HEK293 (cell line): ENCODE results near the gene RHOV.

ENCODE experiments used
- CTCF ChIA-PET: fragments of 350-600 bp; formaldehyde crosslinking; extraction: SDS; loops from one replicate; lab custom pipeline; 2021; ENCODE audit warnings: antibody characterized with exemption; lab: Yijun Ruan, JAX
- POLR2A ChIA-PET: fragments of 300-600 bp; formaldehyde crosslinking; extraction: SDS; loops from one replicate; lab custom pipeline; 2020; ENCODE audit warnings: antibody characterized with exemption, inconsistent platforms; lab: Yijun Ruan, JAX
- H3K27ac ChIP-seq: fragments of 200-500 bp; sonication (Bioruptor generic); 2 replicates; pipeline ENCODE4 v1.5.1; 2014; ENCODE audit warnings: low read depth, low read length, control low read depth, inconsistent platforms; ENCODE audit errors: extremely low read depth
- H3K36me3 ChIP-seq, 2 experiments: fragments of 200-500 bp in 1 of 2; sonication (Bioruptor generic) in 1 of 2; 1 replicate in 1 of 2; 2 replicates in 1 of 2; pipeline ENCODE4 v1.5.1; 2014 to 2017; ENCODE audit warnings: inconsistent platforms in 2 of 2, low read length in 2 of 2; ENCODE audit not compliant: control insufficient read depth in 2 of 2, insufficient read depth in 1 of 2
- H3K4me1 ChIP-seq: fragments of 200-500 bp; sonication (Bioruptor generic); 2 replicates; pipeline ENCODE4 v1.5.1; 2014; ENCODE audit warnings: mild to moderate bottlenecking, low read length, inconsistent platforms; ENCODE audit not compliant: control insufficient read depth, insufficient read depth
- H3K4me3 ChIP-seq: 2 replicates; pipeline ENCODE4 v1.5.1; 2011; ENCODE audit warnings: low read depth, mild to moderate bottlenecking, control low read depth, low read length, moderate library complexity
- H3K9me3 ChIP-seq: fragments of 200-500 bp; sonication (Bioruptor generic); 2 replicates; pipeline ENCODE4 v1.5.1; 2014; ENCODE audit warnings: low read depth, low read length, inconsistent platforms; ENCODE audit not compliant: control insufficient read depth, insufficient read depth
- BCL6B ChIP-seq: fragments of 450-650 bp; formaldehyde crosslinking; IDR thresholded peaks from 2 replicates; pipeline ENCODE4 v1.5.1; 2017; ENCODE audit warnings: missing biosample characterization, missing genetic modification characterization
- GLI4 ChIP-seq: fragments of 450-650 bp; formaldehyde crosslinking; IDR thresholded peaks from 2 replicates; pipeline ENCODE4 v1.5.1; 2016; ENCODE audit warnings: missing biosample characterization, missing genetic modification characterization
- IKZF3 ChIP-seq: fragments of 450-650 bp; IDR thresholded peaks from 2 replicates; pipeline ENCODE4 v1.5.0; 2018; ENCODE audit warnings: missing biosample characterization, mild to moderate bottlenecking, missing genetic modification characterization, moderate library complexity
- KLF7 ChIP-seq: fragments of 450-650 bp; formaldehyde crosslinking; IDR thresholded peaks from 2 replicates; pipeline ENCODE4 v1.5.1; 2016; ENCODE audit warnings: missing biosample characterization, missing genetic modification characterization, borderline replicate concordance
- KLF9 ChIP-seq: fragments of 450-650 bp; formaldehyde crosslinking; IDR thresholded peaks from 2 replicates; pipeline ENCODE4 v1.5.1; 2016; ENCODE audit warnings: missing biosample characterization, missing genetic modification characterization, low read depth
- MZF1 ChIP-seq: fragments of 450-650 bp; formaldehyde crosslinking; IDR thresholded peaks from 2 replicates; pipeline ENCODE4 v1.5.1; 2017; ENCODE audit warnings: missing biosample characterization, missing genetic modification characterization, borderline replicate concordance
- PRDM1 ChIP-seq: fragments of 450-650 bp; formaldehyde crosslinking; IDR thresholded peaks from 2 replicates; pipeline ENCODE4; 2016; ENCODE audit warnings: missing biosample characterization, missing genetic modification characterization
- SALL2 ChIP-seq: fragments of 450-650 bp; formaldehyde crosslinking; IDR thresholded peaks from 2 replicates; pipeline ENCODE4 v1.5.0; 2017; ENCODE audit warnings: missing biosample characterization, mild to moderate bottlenecking, missing genetic modification characterization, borderline replicate concordance
- TSHZ1 ChIP-seq: fragments of 450-650 bp; formaldehyde crosslinking; IDR thresholded peaks from 2 replicates; pipeline ENCODE4 v1.5.1; 2016; ENCODE audit warnings: missing biosample characterization, missing genetic modification characterization, borderline replicate concordance
- YY1 ChIP-seq: fragments of 450-650 bp; formaldehyde crosslinking; IDR thresholded peaks from 2 replicates; pipeline ENCODE4 v1.5.1; 2018; ENCODE audit warnings: missing biosample characterization, missing genetic modification characterization
- ZBTB17 ChIP-seq: fragments of 450-650 bp; formaldehyde crosslinking; IDR thresholded peaks from 2 replicates; pipeline ENCODE4 v1.5.1; 2016; ENCODE audit warnings: missing biosample characterization, missing genetic modification characterization
- ZBTB20 ChIP-seq: fragments of 450-650 bp; formaldehyde crosslinking; IDR thresholded peaks from 2 replicates; pipeline ENCODE4 v1.5.1; 2016; ENCODE audit warnings: missing biosample characterization, missing genetic modification characterization
- ZBTB26 ChIP-seq: fragments of 450-650 bp; formaldehyde crosslinking; optimal IDR thresholded peaks from 2 replicates; pipeline ENCODE3; 2016; ENCODE audit warnings: missing biosample characterization, mild to moderate bottlenecking, missing genetic modification characterization
- ZBTB49 ChIP-seq: fragments of 450-650 bp; formaldehyde crosslinking; IDR thresholded peaks from 2 replicates; pipeline ENCODE4 v1.5.1; 2016; ENCODE audit warnings: missing biosample characterization, missing genetic modification characterization, low read depth
- ZNF121 ChIP-seq: fragments of 450-650 bp; formaldehyde crosslinking; IDR thresholded peaks from 2 replicates; pipeline ENCODE4 v1.5.1; 2016; ENCODE audit warnings: missing biosample characterization, missing genetic modification characterization
- ZNF140 ChIP-seq: fragments of 450-650 bp; formaldehyde crosslinking; IDR thresholded peaks from 2 replicates; pipeline ENCODE4 v1.5.1; 2016; ENCODE audit warnings: missing biosample characterization, missing genetic modification characterization
- ZNF221 ChIP-seq: fragments of 450-650 bp; formaldehyde crosslinking; IDR thresholded peaks from 2 replicates; pipeline ENCODE4 v1.5.1; 2017; ENCODE audit warnings: missing biosample characterization, missing genetic modification characterization, borderline replicate concordance
- ZNF23 ChIP-seq: fragments of 450-650 bp; formaldehyde crosslinking; IDR thresholded peaks from 2 replicates; pipeline ENCODE4 v1.5.1; 2016; ENCODE audit warnings: missing biosample characterization, missing genetic modification characterization, borderline replicate concordance
- ZNF274 ChIP-seq, 2 experiments: fragments of 200-500 bp in 1 of 2; fragments of 450-650 bp in 1 of 2; sonication (Bioruptor generic) in 1 of 2; formaldehyde crosslinking in 1 of 2; IDR thresholded peaks; 2 replicates each; pipeline versions ENCODE4 v1.5.1 to v1.6.1; 2014 to 2016; ENCODE audit warnings: borderline replicate concordance in 1 of 2, inconsistent platforms in 1 of 2, low read length in 1 of 2, missing biosample characterization in 1 of 2, missing genetic modification characterization in 1 of 2
- ZNF302 ChIP-seq: fragments of 450-650 bp; formaldehyde crosslinking; IDR thresholded peaks from 2 replicates; pipeline ENCODE4 v1.5.1; 2016; ENCODE audit warnings: missing biosample characterization, missing genetic modification characterization, low read depth
- ZNF311 ChIP-seq: fragments of 450-650 bp; formaldehyde crosslinking; IDR thresholded peaks from 2 replicates; pipeline ENCODE4 v1.5.1; 2017; ENCODE audit warnings: missing biosample characterization, missing genetic modification characterization, borderline replicate concordance
- ZNF561 ChIP-seq: fragments of 450-650 bp; IDR thresholded peaks from 2 replicates; pipeline ENCODE4 v1.5.1; 2018; ENCODE audit warnings: missing biosample characterization, missing genetic modification characterization, borderline replicate concordance
- ZNF571 ChIP-seq: fragments of 450-650 bp; formaldehyde crosslinking; IDR thresholded peaks from 2 replicates; pipeline ENCODE4 v1.5.0; 2017; ENCODE audit warnings: missing biosample characterization, missing genetic modification characterization
- ZNF623 ChIP-seq: fragments of 450-650 bp; formaldehyde crosslinking; IDR thresholded peaks from 2 replicates; pipeline ENCODE4 v1.5.1; 2016; ENCODE audit warnings: missing biosample characterization, missing genetic modification characterization
- ZNF629 ChIP-seq: fragments of 450-650 bp; formaldehyde crosslinking; IDR thresholded peaks from 2 replicates; pipeline ENCODE4 v1.5.1; 2017; ENCODE audit warnings: missing biosample characterization, missing genetic modification characterization
- ZNF76 ChIP-seq: fragments of 450-650 bp; formaldehyde crosslinking; IDR thresholded peaks from 2 replicates; pipeline ENCODE4; 2016; ENCODE audit warnings: low read depth, missing biosample characterization, missing genetic modification characterization, borderline replicate concordance
- ZNF837 ChIP-seq: fragments of 450-650 bp; formaldehyde crosslinking; IDR thresholded peaks from 2 replicates; pipeline ENCODE4 v1.5.1; 2016; ENCODE audit warnings: missing biosample characterization, missing genetic modification characterization

Gene RHOV

GRCh38 chr15:40828447-40829036 is 45.5 kb downstream of the RHOV start, which contains the start of gene PPP1R14D:
Gene PPP1R14D (minus strand): TSS chr15:40828708. CDS start chr15:40828641, 67 bp downstream.
- TF ChIP-seq KLF7 (no peak), ZBTB20 (tag by site-specific recombination) (no peak), ZNF302 (tag by site-specific recombination) (no peak), ZNF837 (tag by site-specific recombination) (no peak), YY1 (tag by site-specific recombination) (no peak), ZNF629 (tag by site-specific recombination) (no peak), MZF1 (tag by site-specific recombination) (no peak), ZNF274 (IDR thresholded peaks at IDR 0.05; ENCODE audit: low read length) (no peak), ZNF274 (tag by site-specific recombination; IDR thresholded peaks at IDR 0.05; ENCODE audit: borderline replicate concordance) (no peak), TSHZ1 (tag by site-specific recombination) (no peak), ZNF121 (tag by site-specific recombination) (no peak), PRDM1 (tag by site-specific recombination) (no peak), GLI4 (tag by site-specific recombination) (no peak), ZNF76 (no peak), ZNF140 (no peak), SALL2 (tag by site-specific recombination) (no peak), IKZF3 (tag by site-specific recombination) (no peak), ZBTB26 (tag by site-specific recombination) (no peak), ZNF571 (no peak), ZNF23 (tag by site-specific recombination) (no peak), ZNF311 (tag by site-specific recombination) (no peak)
- H3K9me3 ChIP-seq: no peaks in the 10 kb centered on the region
- H3K4me1 ChIP-seq: no peaks in the 10 kb centered on the region
- POLR2A ChIA-PET: no interaction called here
- no peaks in the 10 kb centered on the region for H3K36me3 ChIP-seq
- H3K27ac ChIP-seq: no peak within 1 kb of the TSS
- no peak within 1 kb of the TSS for H3K4me3 ChIP-seq
- CTCF ChIA-PET: interaction anchor here (0.6 to 0.9 kb wide), 3 partner anchors 9 to 30 kb away, joined by 3 to 5 read pairs (median 3); partner anchors contain the start of gene SPINT1

- no peaks in the 10 kb centered on the region for H3K9me3 ChIP-seq
- no peak overlapping the region for H3K4me3 ChIP-seq
- no peaks in the 10 kb centered on the region for H3K36me3 ChIP-seq
- H3K4me1 ChIP-seq: no peaks in the 10 kb centered on the region
- no peak overlapping the region for H3K27ac ChIP-seq
- ChIA-PET POLR2A (no interaction called here), CTCF (interaction anchor here (1.2 kb wide), 1 partner anchor 33 kb away, joined by 3 read pairs; no protein-coding TSS in a partner anchor)
- TF ChIP-seq ZNF623 (tag by site-specific recombination) (no peak), BCL6B (tag by site-specific recombination) (no peak), ZBTB17 (tag by site-specific recombination) (no peak), ZNF561 (no peak), KLF9 (tag by site-specific recombination) (no peak), ZBTB49 (tag by site-specific recombination) (no peak), KLF7 (no peak), ZNF221 (tag by site-specific recombination) (no peak)
These were observed 47.5 kb downstream of the RHOV start for GRCh38 chr15:40826423-40827075.
